K562 (cell line): ENCODE measurements around the gene KCNN3. TPM values are rescaled to one million over a fixed set of nuclear protein-coding genes. Genes with fewer than 3 reads are reported as not detected.

Experiments
- ATAC-seq: fragments of 200-7000 bp; cut with Tn5 transposase; 3 replicates; pipeline ENCODE4 v1.9.1; 2020; ENCODE audit warnings: moderate library complexity
- BruUV-seq: library from RNA; stranded (reverse); fragments of 400-500 nt; replicated peaks from 2 replicates; lab custom pipeline; 2021; lab: Mats Ljungman, UMichigan
- CTCF ChIA-PET: fragments of 300-600 bp; formaldehyde crosslinking; extraction: SDS; loops from one replicate; lab custom pipeline; 2021; ENCODE audit warnings: low intra/inter-chr PET ratio; lab: Yijun Ruan, JAX
- POLR2A ChIA-PET: fragments of 300-600, 350-650 bp; sonication (Branson Sonifier 250); formaldehyde crosslinking; extraction: SDS; loops from one replicate; lab custom pipeline; 2021; ENCODE audit warnings: antibody characterized with exemption, inconsistent platforms; lab: Yijun Ruan, JAX
- DNase-seq, 4 experiments: peaks; one replicate each; pipeline versions ENCODE4 v3.0.0 to v3.0.0-alpha.2; 2011 to 2018; ENCODE audit warnings: low spot score in 3 of 4, mixed read lengths in 3 of 4; ENCODE audit errors: extremely low read depth in 1 of 4
- FAIRE-seq: peaks from 2 replicates; lab custom pipeline; 2011; peaks lifted over from hg19 to GRCh38; lab: Jason Lieb, UNC
- H2AFZ ChIP-seq: 2 replicates; pipeline ENCODE4 v1.6.0; 2011; ENCODE audit warnings: low read depth, low read length, control low read depth, inconsistent platforms
- H3K27ac ChIP-seq: fragments of 200-600 bp; 3 replicates; pipeline ENCODE4 v1.8.0; 2011; ENCODE audit warnings: low read depth, mild to moderate bottlenecking, control low read depth, inconsistent platforms, low read length, moderate library complexity, mixed read lengths; ENCODE audit errors: extremely low read depth
- H3K27me3 ChIP-seq, 2 experiments: fragments of 300-600 bp in 1 of 2; 2 replicates in 1 of 2; 3 replicates in 1 of 2; pipeline versions ENCODE4 v1.6.0 to v1.8.0; 2011; ENCODE audit warnings: inconsistent platforms in 2 of 2, low read length in 2 of 2, mild to moderate bottlenecking in 1 of 2, mixed read lengths in 1 of 2, moderate library complexity in 1 of 2; ENCODE audit not compliant: control insufficient read depth in 2 of 2, insufficient read depth in 2 of 2
- H3K36me3 ChIP-seq: fragments of 300-600 bp; 3 replicates; pipeline ENCODE4 v1.8.0; 2011; ENCODE audit warnings: mild to moderate bottlenecking, low read length, inconsistent platforms; ENCODE audit not compliant: control insufficient read depth, insufficient read depth
- H3K4me1 ChIP-seq, 2 experiments: fragments of 200-600 bp in 1 of 2; replicated peaks in 1 of 2; 2 replicates in 1 of 2; 3 replicates in 1 of 2; pipeline versions ENCODE4 v1.5.1 to v1.8.0; 2011; ENCODE audit warnings: inconsistent platforms in 2 of 2, low read length in 2 of 2, mild to moderate bottlenecking in 1 of 2, mixed read lengths in 1 of 2, moderate library complexity in 1 of 2; ENCODE audit not compliant: control insufficient read depth in 2 of 2, insufficient read depth in 2 of 2
- H3K4me2 ChIP-seq: 2 replicates; pipeline ENCODE4 v1.6.1; 2011; ENCODE audit warnings: low read length, control low read depth, inconsistent platforms, mixed read lengths; ENCODE audit not compliant: insufficient read depth
- H3K4me3 ChIP-seq: fragments of 200-600 bp; sonication (generic), shearing (Covaris generic); 2 replicates; pipeline ENCODE4 v1.5.1; 2016; ENCODE audit warnings: control low read depth, inconsistent platforms
- H3K79me2 ChIP-seq: fragments of 200-600 bp; 3 replicates; pipeline ENCODE4 v1.8.0; 2011; ENCODE audit warnings: low read length, inconsistent platforms; ENCODE audit not compliant: control insufficient read depth, insufficient read depth
- H3K9ac ChIP-seq, 2 experiments: 2 replicates each; pipeline versions ENCODE4 v1.6.0 to v1.6.1; 2011; ENCODE audit warnings: low read depth in 2 of 2, low read length in 2 of 2, control low read depth in 1 of 2, inconsistent platforms in 1 of 2, mild to moderate bottlenecking in 1 of 2, mixed read lengths in 1 of 2; ENCODE audit not compliant: insufficient read depth in 1 of 2
- H3K9me1 ChIP-seq: one replicate; pipeline ENCODE4 v1.6.0; 2011; ENCODE audit warnings: inconsistent platforms, mild to moderate bottlenecking, low read length, moderate library complexity; ENCODE audit not compliant: control insufficient read depth, insufficient read depth
- H3K9me3 ChIP-seq: replicated peaks from 2 replicates; pipeline ENCODE4 v1.5.1; 2011; ENCODE audit warnings: low read depth, low read length, inconsistent platforms; ENCODE audit not compliant: control insufficient read depth, insufficient read depth
- H4K20me1 ChIP-seq: replicated peaks from 2 replicates; pipeline ENCODE4 v1.6.1; 2011; ENCODE audit warnings: low read length, inconsistent platforms, mixed read lengths; ENCODE audit not compliant: control insufficient read depth, insufficient read depth
- ARID1B ChIP-seq: fragments of 450-650 bp; IDR thresholded peaks from 2 replicates; pipeline ENCODE4 v1.6.1; 2016; ENCODE audit warnings: antibody characterized with exemption, mild to moderate bottlenecking, inconsistent platforms
- CTBP1 ChIP-seq: fragments of 450-650 bp; IDR thresholded peaks from 2 replicates; pipeline ENCODE4 v1.6.1; 2016; ENCODE audit warnings: borderline replicate concordance
- ETV6 ChIP-seq, 3 experiments: fragments of 150-350 bp in 1 of 3; sonication (generic) in 1 of 3; formaldehyde crosslinking in 1 of 3; IDR thresholded peaks; 2 replicates each; pipeline versions ENCODE4 v1.6.1 to v1.8.0; 2014 to 2022; ENCODE audit warnings: borderline replicate concordance in 2 of 3, low read depth in 2 of 3, antibody characterized with exemption in 1 of 3, low read length in 1 of 3, mild to moderate bottlenecking in 1 of 3, missing genetic modification reagents in 1 of 3
- GTF2F1 ChIP-seq: IDR thresholded peaks from 2 replicates; pipeline ENCODE4 v1.6.1; 2011; ENCODE audit warnings: low read depth, low read length, improper control_type of control experiment
- MBD2 ChIP-seq: sonication (generic); IDR thresholded peaks from 2 replicates; pipeline ENCODE4 v1.6.1; 2016; ENCODE audit warnings: low read depth, borderline replicate concordance
- MTA2 ChIP-seq: fragments of 450-650 bp; IDR thresholded peaks from 2 replicates; pipeline ENCODE4 v1.6.1; 2016; ENCODE audit warnings: low read depth
- SAFB2 ChIP-seq: fragments of 200-400 bp; formaldehyde crosslinking; IDR thresholded peaks from 2 replicates; pipeline ENCODE4 v1.6.1; 2018; ENCODE audit warnings: borderline replicate concordance, low read length, low read depth, moderate library complexity; ENCODE audit not compliant: severe bottlenecking
- SREBF2 ChIP-seq: sonication (generic); formaldehyde crosslinking; IDR thresholded peaks from 2 replicates; pipeline ENCODE4 v1.4.0; 2020; ENCODE audit warnings: mild to moderate bottlenecking, missing genetic modification reagents
- TBL1XR1 ChIP-seq, 2 experiments: IDR thresholded peaks; 2 replicates each; pipeline ENCODE4 v1.6.1; 2012; ENCODE audit warnings: improper control_type of control experiment in 2 of 2, low read length in 2 of 2, mild to moderate bottlenecking in 1 of 2
- ZNF140 ChIP-seq: fragments of 250-450 bp; sonication (Bioruptor Pico); IDR thresholded peaks from 2 replicates; pipeline ENCODE4 v1.8.0; 2021; ENCODE audit warnings: moderate library complexity, mild to moderate bottlenecking, inconsistent platforms
- WGBS: fragments of 100-300 bp; shearing (Covaris generic); methylation state at CpG from one replicate; pipeline ENCODE4 v1.1.6; 2016; ENCODE audit warnings: low coverage, mixed read lengths; ENCODE audit not compliant: insufficient coverage; ENCODE audit errors: missing lambda C conversion rate; 5-methylcytosine and 5-hydroxymethylcytosine counted together
- in situ Hi-C: fragments of 300-500 bp; cut with MboI; formaldehyde crosslinking; loops from 4 replicates; pipeline ENCODE4 v1.15.0; 2018; ENCODE audit warnings: inconsistent platforms, mixed read lengths
- intact Hi-C: fragments of 100-400 bp; cut with micrococcal nuclease; formaldehyde crosslinking; loops from 2 replicates; pipeline ENCODE4 v1.14.2; 2022
- polyA plus RNA-seq, 8 experiments: library from polyadenylated mRNA; depleted of rRNA in 4 of 8; stranded (reverse) in 5 of 8; unstranded in 3 of 8; fragments of >200 nt; fragmentation: Nextera tagmentation in 2 of 8; fragmentation: Illumina TruSeq in 1 of 8; extraction: Ambion mirVana in 2 of 8; extraction: Trizol in 1 of 8; gene quantifications; 2 replicates each; pipeline versions ENCODE4 v1.2.1 to v1.2.3, GENCODE V29; 2011 to 2014; ENCODE audit warnings: inconsistent platforms in 1 of 8, missing spikeins in 1 of 8
- total RNA-seq, 7 experiments: library from RNA; depleted of rRNA in 6 of 7; stranded (reverse); fragments of >200 nt in 6 of 7; fragmentation: Illumina TruSeq in 2 of 7; extraction: Trizol in 2 of 7; gene quantifications; 2 replicates each; pipeline versions ENCODE4 v1.2.1 to v1.2.3, GENCODE V29; 2011 to 2021; ENCODE audit warnings: low replicate concordance in 1 of 7
- TF ChIP-seq, protein P1 (sequence below): fragments of 250-450 bp; sonication (Bioruptor Pico); IDR thresholded peaks from 2 replicates; pipeline ENCODE4 v1.5.0; 2021
- TF ChIP-seq, protein P2 (sequence below): fragments of 450-650 bp; IDR thresholded peaks from 2 replicates; pipeline ENCODE4 v1.6.1; 2016; ENCODE audit warnings: missing biosample characterization, missing genetic modification characterization
- TF ChIP-seq, protein P3 (sequence below): fragments of 450-650 bp; IDR thresholded peaks from 2 replicates; pipeline ENCODE4 v1.6.1; 2014; ENCODE audit warnings: low read depth, mild to moderate bottlenecking, moderate library complexity, borderline replicate concordance

The KCNN3 gene
- total and polyA plus RNA-seq, 9 of the 15 experiments (the other 6 are each of a cell fraction or from before 2014, with no cell fraction given): 0.02 to 0.03 TPM; not detected in 7

DNA sequence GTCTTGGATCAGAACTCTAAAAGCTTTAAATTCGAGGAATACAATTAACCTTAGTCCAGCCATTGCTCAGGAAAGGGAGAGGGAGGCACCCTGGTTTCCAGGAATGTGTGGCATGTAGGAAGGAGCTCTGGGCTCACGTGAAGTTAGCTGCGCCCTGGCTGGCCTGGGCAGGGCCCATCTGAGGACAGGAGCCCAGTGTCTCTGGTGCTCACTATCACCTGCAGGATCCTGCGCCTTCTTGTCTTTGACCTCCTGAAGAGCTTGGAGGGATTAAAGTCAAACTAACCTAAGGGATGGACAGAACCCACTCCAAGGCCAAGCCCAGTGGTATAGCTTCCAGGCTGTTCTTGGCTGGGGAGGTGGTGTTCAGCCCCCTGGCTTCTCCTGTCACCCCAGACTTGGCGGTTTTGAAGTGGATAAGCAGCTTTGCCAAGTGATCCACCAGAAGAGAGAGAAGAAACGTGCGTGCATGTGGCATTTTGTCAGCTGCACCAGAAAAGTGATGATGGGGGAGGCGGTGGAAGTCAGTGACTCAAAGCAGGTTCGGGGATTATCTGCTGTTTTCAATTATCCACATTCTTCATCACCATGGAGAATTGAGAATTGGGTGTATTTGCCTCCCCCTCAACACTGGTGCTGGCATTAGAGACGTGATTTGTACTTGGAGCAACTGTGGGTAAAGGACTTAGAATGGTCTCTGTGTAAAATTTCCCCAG, 11.9 kb upstream of the KCNN3 start:
- H3K27me3 ChIP-seq: peaks cover 0 to 22% of the 10 kb centered on the region in 2 experiments; a peak in 2 of 5 replicates
- WGBS: 46% methylated on average over 7 of the region's 10 CpGs
- DNase-seq (no peak), ATAC-seq (no peak), FAIRE-seq (no peak)
- H3K36me3 ChIP-seq: no peaks in the 10 kb centered on the region
- no peak overlapping the region for H3K4me3 ChIP-seq
- H3K79me2 ChIP-seq: no peaks in the 10 kb centered on the region
- H3K9me3 ChIP-seq: no peaks in the 10 kb centered on the region
- no peak overlapping the region for H3K27ac ChIP-seq
- no peak overlapping the region for H3K4me2 ChIP-seq
- TF ChIP-seq, protein P1, sequence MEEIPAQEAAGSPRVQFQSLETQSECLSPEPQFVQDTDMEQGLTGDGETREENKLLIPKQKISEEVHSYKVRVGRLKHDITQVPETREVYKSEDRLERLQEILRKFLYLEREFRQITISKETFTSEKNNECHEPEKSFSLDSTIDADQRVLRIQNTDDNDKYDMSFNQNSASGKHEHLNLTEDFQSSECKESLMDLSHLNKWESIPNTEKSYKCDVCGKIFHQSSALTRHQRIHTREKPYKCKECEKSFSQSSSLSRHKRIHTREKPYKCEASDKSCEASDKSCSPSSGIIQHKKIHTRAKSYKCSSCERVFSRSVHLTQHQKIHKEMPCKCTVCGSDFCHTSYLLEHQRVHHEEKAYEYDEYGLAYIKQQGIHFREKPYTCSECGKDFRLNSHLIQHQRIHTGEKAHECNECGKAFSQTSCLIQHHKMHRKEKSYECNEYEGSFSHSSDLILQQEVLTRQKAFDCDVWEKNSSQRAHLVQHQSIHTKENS: no peak
- no peak for TF ChIP-seq MBD2
- no peak for TF ChIP-seq TBL1XR1 (IDR thresholded peaks at IDR 0.05; ENCODE audit: low read length in 2 of 2)
- no peak for TF ChIP-seq ZNF140 (CRISPR knock-in tag)
- no peak for TF ChIP-seq SAFB2
- no peak for TF ChIP-seq SREBF2 (CRISPR knock-in tag)
- TF ChIP-seq, protein P2, sequence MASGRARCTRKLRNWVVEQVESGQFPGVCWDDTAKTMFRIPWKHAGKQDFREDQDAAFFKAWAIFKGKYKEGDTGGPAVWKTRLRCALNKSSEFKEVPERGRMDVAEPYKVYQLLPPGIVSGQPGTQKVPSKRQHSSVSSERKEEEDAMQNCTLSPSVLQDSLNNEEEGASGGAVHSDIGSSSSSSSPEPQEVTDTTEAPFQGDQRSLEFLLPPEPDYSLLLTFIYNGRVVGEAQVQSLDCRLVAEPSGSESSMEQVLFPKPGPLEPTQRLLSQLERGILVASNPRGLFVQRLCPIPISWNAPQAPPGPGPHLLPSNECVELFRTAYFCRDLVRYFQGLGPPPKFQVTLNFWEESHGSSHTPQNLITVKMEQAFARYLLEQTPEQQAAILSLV (tag): no peak
- TF ChIP-seq GTF2F1: no peak
- no peak for TF ChIP-seq ETV6 (IDR thresholded peaks at IDR 0.05; ENCODE audit: borderline replicate concordance in 1 of 2, low read depth in 2 of 2, low read length in 1 of 2)
- TF ChIP-seq ETV6 (CRISPR knock-in tag; IDR thresholded peaks at IDR 0.05; ENCODE audit: borderline replicate concordance): no peak
- no peak for TF ChIP-seq CTBP1
- no peak for TF ChIP-seq ARID1B
- TF ChIP-seq, protein P3, sequence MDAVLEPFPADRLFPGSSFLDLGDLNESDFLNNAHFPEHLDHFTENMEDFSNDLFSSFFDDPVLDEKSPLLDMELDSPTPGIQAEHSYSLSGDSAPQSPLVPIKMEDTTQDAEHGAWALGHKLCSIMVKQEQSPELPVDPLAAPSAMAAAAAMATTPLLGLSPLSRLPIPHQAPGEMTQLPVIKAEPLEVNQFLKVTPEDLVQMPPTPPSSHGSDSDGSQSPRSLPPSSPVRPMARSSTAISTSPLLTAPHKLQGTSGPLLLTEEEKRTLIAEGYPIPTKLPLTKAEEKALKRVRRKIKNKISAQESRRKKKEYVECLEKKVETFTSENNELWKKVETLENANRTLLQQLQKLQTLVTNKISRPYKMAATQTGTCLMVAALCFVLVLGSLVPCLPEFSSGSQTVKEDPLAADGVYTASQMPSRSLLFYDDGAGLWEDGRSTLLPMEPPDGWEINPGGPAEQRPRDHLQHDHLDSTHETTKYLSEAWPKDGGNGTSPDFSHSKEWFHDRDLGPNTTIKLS: no peak
- TF ChIP-seq MTA2: no peak
- H3K9ac ChIP-seq: no peak overlapping the region
- H2AFZ ChIP-seq: no peak overlapping the region
- H4K20me1 ChIP-seq: 0 out of 2 replicates have a peak, but pooled peaks cover 2% of the 10 kb centered on the region
- in situ Hi-C loops: loop anchor here (5.0 kb wide), 1 partner anchor 115 kb away; no protein-coding TSS in a partner anchor
- intact Hi-C loops: no loop called here
- peaks cover 27 to 33% of the 10 kb centered on the region in 2 experiments for H3K4me1 ChIP-seq
- ChIA-PET CTCF (no interaction called here), POLR2A (interaction anchor here (0.6 to 1.3 kb wide), 5 partner anchors 9 to 302 kb away, joined by 3 to 5 read pairs (median 3); no protein-coding TSS in a partner anchor)
- H3K9me1 ChIP-seq: peaks cover 3% of the 10 kb centered on the region
- BruUV-seq: no TSS peak
